ENCODE results near the gene GPAT3.
A peak's percentile ranks its signal among the peaks of the same experiment; 100 is the strongest.
"Not testable (repeated sequence)": the region's sequence is repeated elsewhere in the genome, so short reads cannot be mapped to it uniquely, and the experiment has no call there.

The GPAT3 gene

GRCh38 chr4:83618991-83619645, 83.2 kb downstream of the GPAT3 start:
- H3K4me3 ChIP-seq (ENCODE audit: low read length) = no peak overlapping the region
- TF ChIP-seq, protein P1, sequence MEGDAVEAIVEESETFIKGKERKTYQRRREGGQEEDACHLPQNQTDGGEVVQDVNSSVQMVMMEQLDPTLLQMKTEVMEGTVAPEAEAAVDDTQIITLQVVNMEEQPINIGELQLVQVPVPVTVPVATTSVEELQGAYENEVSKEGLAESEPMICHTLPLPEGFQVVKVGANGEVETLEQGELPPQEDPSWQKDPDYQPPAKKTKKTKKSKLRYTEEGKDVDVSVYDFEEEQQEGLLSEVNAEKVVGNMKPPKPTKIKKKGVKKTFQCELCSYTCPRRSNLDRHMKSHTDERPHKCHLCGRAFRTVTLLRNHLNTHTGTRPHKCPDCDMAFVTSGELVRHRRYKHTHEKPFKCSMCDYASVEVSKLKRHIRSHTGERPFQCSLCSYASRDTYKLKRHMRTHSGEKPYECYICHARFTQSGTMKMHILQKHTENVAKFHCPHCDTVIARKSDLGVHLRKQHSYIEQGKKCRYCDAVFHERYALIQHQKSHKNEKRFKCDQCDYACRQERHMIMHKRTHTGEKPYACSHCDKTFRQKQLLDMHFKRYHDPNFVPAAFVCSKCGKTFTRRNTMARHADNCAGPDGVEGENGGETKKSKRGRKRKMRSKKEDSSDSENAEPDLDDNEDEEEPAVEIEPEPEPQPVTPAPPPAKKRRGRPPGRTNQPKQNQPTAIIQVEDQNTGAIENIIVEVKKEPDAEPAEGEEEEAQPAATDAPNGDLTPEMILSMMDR (conservative IDR thresholded peaks at IDR 0.05; ENCODE audit: low read length) = no peak
- DNase-seq (ENCODE audit: low read depth) = peak; percentile 37

GRCh38 chr4:83622127-83622526, 86.2 kb downstream of the GPAT3 start:
- not testable (repeated sequence) for H3K4me3 ChIP-seq (ENCODE audit: low read length); DNase-seq (ENCODE audit: low read depth)

DNA sequence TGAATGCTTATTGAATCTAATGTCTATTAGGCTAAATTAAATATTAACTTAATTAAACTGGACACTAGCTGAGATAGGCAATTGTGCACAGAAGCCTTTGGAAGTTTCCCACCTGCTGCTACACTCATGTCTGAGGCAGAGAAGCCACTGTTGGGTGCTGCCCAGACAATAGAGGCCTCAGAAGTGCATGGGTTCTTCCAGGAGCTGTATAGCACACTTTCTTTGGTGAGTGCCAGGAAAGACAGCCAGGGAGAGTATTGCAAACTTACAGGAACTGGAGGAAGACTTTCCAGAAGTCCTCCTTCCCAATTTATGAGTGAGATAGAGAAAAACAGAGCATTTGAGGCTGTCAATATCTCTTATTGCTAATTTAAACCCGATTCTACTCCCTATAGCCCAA, 89.9 kb downstream of the GPAT3 start:
- H3K4me3 ChIP-seq (ENCODE audit: low read length) = no peak overlapping the region
- TF ChIP-seq, protein P1 (conservative IDR thresholded peaks at IDR 0.05; ENCODE audit: low read length) = no peak
- DNase-seq (ENCODE audit: low read depth) = no peak

DNA sequence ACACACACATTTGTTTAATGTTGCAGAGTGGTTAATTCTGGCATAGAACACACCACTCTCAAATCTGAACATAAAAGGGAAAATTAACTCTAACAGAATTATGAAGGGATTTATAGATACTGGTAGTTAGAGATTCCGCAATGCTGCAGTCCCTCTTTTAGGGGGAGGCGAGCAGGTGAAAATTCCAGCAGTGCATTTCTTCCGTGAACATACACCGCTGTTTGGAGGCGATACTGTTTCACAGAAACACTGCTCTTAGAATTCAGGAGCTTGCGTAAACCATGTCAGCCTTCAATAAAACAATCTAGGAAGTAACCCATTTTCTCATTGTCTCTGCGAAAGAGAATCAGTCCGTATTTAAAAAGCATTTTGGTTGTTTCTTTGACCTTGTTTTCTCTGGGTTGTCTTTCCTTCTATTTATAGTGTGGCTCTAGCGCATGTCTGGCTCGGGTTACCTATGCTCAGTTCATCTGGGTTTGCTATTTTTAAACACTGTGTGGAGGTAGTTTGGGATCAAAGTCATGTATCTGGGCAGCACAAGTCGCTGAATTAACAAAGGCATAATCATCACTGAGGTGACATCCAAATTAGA, 90.4 kb downstream of the GPAT3 start:
- no peak for DNase-seq (ENCODE audit: low read depth)
- no peak overlapping the region for H3K4me3 ChIP-seq (ENCODE audit: low read length)
- TF ChIP-seq, protein P1 (conservative IDR thresholded peaks at IDR 0.05; ENCODE audit: low read length) = no peak

DNA sequence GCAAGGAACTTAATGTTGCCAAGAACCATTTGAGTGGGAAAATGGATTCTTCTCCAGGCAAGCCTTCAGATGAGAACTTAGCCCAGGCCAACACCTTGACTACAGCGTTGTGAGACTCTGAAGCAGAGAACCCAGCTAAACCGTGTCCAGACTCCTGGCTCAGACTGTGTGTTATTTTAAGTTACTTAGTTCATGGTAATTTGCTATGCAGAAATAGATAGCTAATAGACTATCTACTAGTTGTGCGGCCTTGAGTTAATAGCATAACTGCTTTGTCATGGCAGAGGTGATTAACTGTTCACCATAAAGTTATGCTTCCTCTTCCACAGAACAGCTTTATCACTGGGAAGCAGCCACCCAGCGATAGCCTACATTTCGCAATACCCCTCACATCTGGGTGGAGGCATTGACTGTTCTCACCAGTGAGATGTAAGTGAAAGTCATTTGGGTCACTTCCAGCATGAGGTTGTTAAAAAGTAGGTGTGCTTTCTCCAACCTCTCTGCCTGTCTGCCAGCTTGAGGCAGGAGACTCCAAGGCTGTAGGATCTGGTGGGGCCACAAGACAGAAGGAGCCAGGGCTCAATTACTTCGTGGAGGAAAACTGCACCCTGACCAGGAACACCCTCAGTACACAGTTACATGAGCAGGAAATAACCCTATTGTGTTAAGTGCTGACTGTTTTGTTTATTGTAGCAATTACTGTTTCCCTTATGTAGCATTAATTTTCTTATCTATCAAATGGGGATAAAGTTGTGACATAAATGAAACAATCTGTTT, 94.2 kb downstream of the GPAT3 start:
- H3K4me3 ChIP-seq (ENCODE audit: low read length) = no peak overlapping the region
- TF ChIP-seq, protein P1 (conservative IDR thresholded peaks at IDR 0.05; ENCODE audit: low read length) = no peak
- DNase-seq (ENCODE audit: low read depth) = peak; percentile 73

GRCh38 chr4:83631066-83631465, 95.2 kb downstream of the GPAT3 start:
- peak; percentile 82 for DNase-seq (ENCODE audit: low read depth)
- H3K4me3 ChIP-seq (ENCODE audit: low read length) = no peak overlapping the region
- TF ChIP-seq, protein P1 (conservative IDR thresholded peaks at IDR 0.05; ENCODE audit: low read length) = no peak

DNA sequence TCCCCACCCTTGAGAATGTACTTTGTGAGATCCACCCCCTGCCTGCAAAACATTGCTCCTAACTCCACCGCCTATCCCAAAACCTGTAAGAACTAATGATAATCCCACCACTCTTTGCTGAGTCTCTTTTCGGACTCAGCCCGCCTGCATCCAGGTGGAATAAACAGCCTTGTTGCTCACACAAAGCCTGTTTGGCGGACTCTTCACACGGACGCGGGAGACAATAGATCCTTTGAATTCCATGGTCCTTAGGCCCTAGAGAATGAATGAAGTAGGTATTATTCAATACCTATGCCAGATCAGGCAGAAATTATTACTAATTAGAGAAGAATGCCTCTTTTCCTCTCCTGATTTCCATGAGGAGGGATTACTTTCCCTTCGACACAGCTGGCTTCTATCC, 101.0 kb downstream of the GPAT3 start:
- TF ChIP-seq, protein P1 (conservative IDR thresholded peaks at IDR 0.05; ENCODE audit: low read length) = no peak
- no peak for DNase-seq (ENCODE audit: low read depth)
- H3K4me3 ChIP-seq (ENCODE audit: low read length) = no peak overlapping the region
